HepG2 (cell line): ENCODE data around the gene SMAD3. TPM values are rescaled to one million over a fixed set of nuclear protein-coding genes. Genes with fewer than 3 reads are reported as not detected.

Experiments used
- AKNA ChIP-seq: sonication (generic); formaldehyde crosslinking; IDR thresholded peaks from 2 replicates; pipeline ENCODE4 v1.4.0; 2020; ENCODE audit warnings: missing genetic modification reagents, borderline replicate concordance
- CEBPG ChIP-seq: IDR thresholded peaks from 2 replicates; pipeline ENCODE4 v1.6.1; 2016
- CREM ChIP-seq, 2 experiments: sonication (generic) in 1 of 2; formaldehyde crosslinking in 1 of 2; IDR thresholded peaks; 2 replicates each; pipeline versions ENCODE4 v1.4.0 to v1.6.1; 2016 to 2020; ENCODE audit warnings: antibody characterized with exemption in 1 of 2, mild to moderate bottlenecking in 1 of 2, missing genetic modification reagents in 1 of 2
- DR1 ChIP-seq: sonication (generic); formaldehyde crosslinking; IDR thresholded peaks from 2 replicates; pipeline ENCODE4 v1.8.0; 2021; ENCODE audit warnings: mild to moderate bottlenecking, missing genetic modification reagents, inconsistent platforms
- DZIP1 ChIP-seq: sonication (generic); formaldehyde crosslinking; IDR thresholded peaks from 2 replicates; pipeline ENCODE4 v1.5.0; 2020; ENCODE audit warnings: mild to moderate bottlenecking, missing genetic modification reagents
- FLYWCH1 ChIP-seq: sonication (generic); formaldehyde crosslinking; IDR thresholded peaks from 2 replicates; pipeline ENCODE4 v1.8.1; 2023; ENCODE audit warnings: mild to moderate bottlenecking, missing genetic modification reagents
- KLF13 ChIP-seq: sonication (generic); formaldehyde crosslinking; IDR thresholded peaks from 2 replicates; pipeline ENCODE4 v1.4.0; 2020; ENCODE audit warnings: mild to moderate bottlenecking, missing genetic modification reagents
- RFXANK ChIP-seq: IDR thresholded peaks from 2 replicates; pipeline ENCODE4 v1.6.1; 2016
- RORA ChIP-seq: sonication (generic); formaldehyde crosslinking; IDR thresholded peaks from 2 replicates; pipeline ENCODE4 v1.5.0; 2020; ENCODE audit warnings: mild to moderate bottlenecking, missing genetic modification reagents, moderate library complexity
- SALL2 ChIP-seq: sonication (generic); formaldehyde crosslinking; IDR thresholded peaks from 2 replicates; pipeline ENCODE4 v1.8.1; 2023; ENCODE audit warnings: mild to moderate bottlenecking, missing genetic modification reagents, inconsistent platforms
- SAP130 ChIP-seq: IDR thresholded peaks from 2 replicates; pipeline ENCODE4 v1.6.1; 2016; ENCODE audit warnings: low read depth
- SP5 ChIP-seq: IDR thresholded peaks from 2 replicates; pipeline ENCODE4 v1.6.1; 2016; ENCODE audit warnings: low read depth, borderline replicate concordance
- TBX2 ChIP-seq: sonication (generic); formaldehyde crosslinking; IDR thresholded peaks from 2 replicates; pipeline ENCODE4 v1.5.0; 2020; ENCODE audit warnings: missing genetic modification reagents, mild to moderate bottlenecking, borderline replicate concordance
- TCF12 ChIP-seq, 2 experiments: fragments of 450-650 bp in 1 of 2; sonication (generic) in 1 of 2; formaldehyde crosslinking in 1 of 2; IDR thresholded peaks; 2 replicates each; pipeline versions ENCODE4 v1.6.1 to v1.8.0; 2017 to 2022; ENCODE audit warnings: antibody characterized with exemption in 1 of 2, mild to moderate bottlenecking in 1 of 2, missing genetic modification reagents in 1 of 2, moderate library complexity in 1 of 2
- YY1 ChIP-seq: IDR thresholded peaks from 2 replicates; pipeline ENCODE4 v1.6.1; 2011; ENCODE audit warnings: low read length, low read depth, moderate library complexity, mild to moderate bottlenecking; ENCODE audit not compliant: insufficient read depth, insufficient replicate concordance
- ZBTB38 ChIP-seq: sonication (generic); formaldehyde crosslinking; IDR thresholded peaks from 2 replicates; pipeline ENCODE4 v1.5.1; 2020; ENCODE audit warnings: mild to moderate bottlenecking, missing genetic modification reagents
- ZFP62 ChIP-seq: sonication (generic); formaldehyde crosslinking; IDR thresholded peaks from 2 replicates; pipeline ENCODE4 v1.4.0; 2020; ENCODE audit warnings: missing genetic modification reagents
- ZFX ChIP-seq: sonication (generic); formaldehyde crosslinking; IDR thresholded peaks from 2 replicates; pipeline ENCODE4 v1.4.0; 2020; ENCODE audit warnings: mild to moderate bottlenecking, low read depth, missing genetic modification reagents, moderate library complexity
- ZNF251 ChIP-seq: sonication (generic); formaldehyde crosslinking; IDR thresholded peaks from 2 replicates; pipeline ENCODE4 v1.9.0; 2021; ENCODE audit warnings: mild to moderate bottlenecking, missing genetic modification reagents
- ZNF34 ChIP-seq: sonication (generic); formaldehyde crosslinking; IDR thresholded peaks from 2 replicates; pipeline ENCODE4 v1.4.0; 2020; ENCODE audit warnings: mild to moderate bottlenecking, missing genetic modification reagents, borderline replicate concordance
- ZNF441 ChIP-seq: sonication (generic); formaldehyde crosslinking; IDR thresholded peaks from 2 replicates; pipeline ENCODE4 v1.7.0; 2021; ENCODE audit warnings: missing genetic modification reagents, borderline replicate concordance
- ZNF484 ChIP-seq: sonication (generic); formaldehyde crosslinking; IDR thresholded peaks from 2 replicates; pipeline ENCODE4 v1.5.1; 2020; ENCODE audit warnings: mild to moderate bottlenecking, low read depth, missing genetic modification reagents, borderline replicate concordance
- ZNF720 ChIP-seq: sonication (generic); formaldehyde crosslinking; IDR thresholded peaks from 2 replicates; pipeline ENCODE4 v1.4.0; 2020; ENCODE audit warnings: missing genetic modification reagents
- ZNF891 ChIP-seq: sonication (generic); formaldehyde crosslinking; IDR thresholded peaks from 2 replicates; pipeline ENCODE4 v1.5.0; 2020; ENCODE audit warnings: mild to moderate bottlenecking, missing genetic modification reagents
- polyA plus RNA-seq, 8 experiments: library from polyadenylated mRNA; depleted of rRNA in 3 of 8; stranded (reverse) in 7 of 8; unstranded in 1 of 8; fragments of >200 nt; fragmentation: Illumina TruSeq in 4 of 8; extraction: Trizol in 4 of 8; gene quantifications; 2 replicates each; pipeline versions ENCODE4 v1.2.1 to v1.2.3, GENCODE V29; 2011 to 2016; ENCODE audit warnings: low read depth in 4 of 8, missing spikeins in 1 of 8, mixed read lengths in 1 of 8; ENCODE audit not compliant: insufficient read depth in 1 of 8
- total RNA-seq, 5 experiments: library from RNA; depleted of rRNA; stranded (reverse); fragments of >200 nt; fragmentation: Illumina TruSeq; extraction: Trizol; gene quantifications; 2 replicates each; pipeline ENCODE4 v1.2.3, GENCODE V29; 2016; ENCODE audit warnings: low read depth in 1 of 5

SMAD3 gene
- total and polyA plus RNA-seq, 2 of the 13 experiments (the other 11 are each of a cell fraction or from before 2014, with no cell fraction given) = 8.6 to 56.3 TPM

- TF ChIP-seq AKNA (CRISPR knock-in tag) = no peak
- TF ChIP-seq ZNF441 (CRISPR knock-in tag) = no peak
- TF ChIP-seq SAP130 (CRISPR knock-in tag) = no peak
- no peak for TF ChIP-seq SALL2
- TF ChIP-seq DZIP1 (CRISPR knock-in tag) = no peak
- TF ChIP-seq SP5 = no peak
- TF ChIP-seq ZNF484 = no peak
- no peak for TF ChIP-seq KLF13 (CRISPR knock-in tag)
- TF ChIP-seq CREM (IDR thresholded peaks at IDR 0.05) = peak; percentile 16; the same call in 1 of the 2 replicates
- TF ChIP-seq CREM (CRISPR knock-in tag; IDR thresholded peaks at IDR 0.05) = no peak
- no peak for TF ChIP-seq TBX2 (CRISPR knock-in tag)
- no peak for TF ChIP-seq ZFP62 (CRISPR knock-in tag)
- TF ChIP-seq CEBPG (CRISPR knock-in tag) = 0 out of 2 replicates have a peak, but pooled peaks have one; percentile 23
- TF ChIP-seq ZNF720 = no peak
- no peak for TF ChIP-seq ZNF891
- TF ChIP-seq ZNF34 (CRISPR knock-in tag) = no peak
- TF ChIP-seq YY1 = no peak
- TF ChIP-seq ZFX (CRISPR knock-in tag) = no peak; the same call in 1 of the 2 replicates
- no peak for TF ChIP-seq ZNF251
- no peak for TF ChIP-seq DR1 (CRISPR knock-in tag)
- TF ChIP-seq RORA = no peak
- TF ChIP-seq ZBTB38 (CRISPR knock-in tag) = 0 out of 2 replicates have a peak, but pooled peaks have one; percentile 29
- TF ChIP-seq RFXANK (CRISPR knock-in tag) = no peak
- no peak for TF ChIP-seq FLYWCH1
- TF ChIP-seq TCF12 (IDR thresholded peaks at IDR 0.05) = no peak
- no peak for TF ChIP-seq TCF12 (CRISPR knock-in tag; IDR thresholded peaks at IDR 0.05)
Observed at GRCh38 chr15:67108122-67108961, 42.9 kb downstream of the SMAD3 start (continued).
